Measurements from ENCODE around the gene MYO10.
A peak's percentile ranks its signal among the peaks of the same experiment; 100 is the strongest.
"Not testable (repeated sequence)": the region's sequence is repeated elsewhere in the genome, so short reads cannot be mapped to it uniquely, and the experiment has no call there.

Gene MYO10

GRCh38 chr5:16894236-16895057 lies 41.6 kb downstream of the MYO10 start:
- peak overlapping the region; percentile 71 for H3K27ac ChIP-seq
- peak; percentile 84 for DNase-seq (ENCODE audit: low read depth, low spot score)

- no peak for DNase-seq (ENCODE audit: low read depth, low spot score)
- peak overlapping the region; percentile 56 for H3K27ac ChIP-seq
Observed at GRCh38 chr5:16891033-16891432, 45.1 kb downstream of the MYO10 start.

DNA sequence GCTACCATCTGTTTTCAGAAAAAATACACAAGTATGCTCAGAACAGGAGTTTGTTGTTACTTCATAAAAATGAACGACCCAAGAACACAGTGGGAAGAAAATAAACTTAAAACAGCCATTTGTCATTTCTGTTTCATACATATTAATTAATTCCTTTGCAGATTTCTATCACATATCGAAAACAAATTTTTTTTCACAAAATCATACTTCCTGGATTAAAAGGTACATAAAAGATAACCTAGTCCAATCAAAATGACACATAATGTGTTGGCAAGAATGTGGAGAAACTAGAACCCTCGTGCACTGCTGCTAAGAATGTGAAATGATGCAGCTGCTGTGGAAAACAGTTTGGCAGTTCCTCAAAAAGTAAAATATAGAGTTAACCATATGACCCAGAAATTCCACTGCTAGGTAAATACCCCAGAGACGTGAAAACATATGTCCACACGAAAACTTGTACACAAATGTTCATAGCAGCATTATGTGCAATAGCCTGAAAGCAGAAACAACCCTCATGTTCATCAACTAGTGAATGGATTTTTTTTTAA lies 46.0 kb downstream of the MYO10 start:
- no peak for DNase-seq (ENCODE audit: low read depth, low spot score)
- peak overlapping the region; percentile 56 for H3K27ac ChIP-seq

DNA sequence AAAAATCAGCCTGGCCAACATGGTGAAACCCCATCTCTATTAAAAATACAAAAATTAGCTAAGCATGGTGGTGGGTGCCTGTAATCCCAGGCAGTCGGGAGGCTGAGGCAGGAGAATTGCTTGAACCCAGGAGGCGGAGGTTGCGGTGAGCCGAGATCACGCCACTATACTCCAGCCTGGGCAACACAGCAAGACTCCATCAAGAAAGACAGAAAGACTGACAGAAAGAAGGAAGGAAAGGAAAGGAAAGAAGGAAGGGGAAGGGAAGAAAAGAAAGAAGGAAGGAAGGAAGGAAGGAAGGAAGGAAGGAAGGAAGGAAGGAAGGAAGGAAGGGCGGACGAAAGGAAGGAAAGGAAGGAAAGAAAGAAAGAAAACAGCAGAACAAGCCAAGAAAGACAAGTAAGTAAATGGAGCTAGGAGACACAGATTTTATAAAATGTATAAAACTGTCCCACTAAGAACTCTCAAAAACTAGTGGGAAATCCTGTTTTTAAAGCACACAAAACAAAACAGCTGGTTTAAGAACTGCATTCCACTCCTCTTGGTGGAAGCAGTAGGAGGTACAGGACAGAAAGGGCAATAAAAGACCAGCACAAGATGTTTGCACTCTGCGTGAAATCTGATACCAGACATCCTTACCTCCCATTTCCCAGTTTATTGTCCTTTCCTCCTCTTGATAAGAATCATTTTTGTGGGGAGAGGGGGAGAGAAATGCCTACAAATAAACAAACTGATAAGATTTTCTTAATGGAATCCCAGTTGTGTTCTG lies 46.7 kb downstream of the MYO10 start:
- peak overlapping the region; percentile 56 for H3K27ac ChIP-seq
- DNase-seq (ENCODE audit: low read depth, low spot score), result no peak

- H3K27ac ChIP-seq, result peak overlapping the region; percentile 56
- DNase-seq (ENCODE audit: low read depth, low spot score), result no peak
Observed at GRCh38 chr5:16888694-16889124, 47.4 kb downstream of the MYO10 start.

- H3K27ac ChIP-seq, result no peak overlapping the region
Observed at GRCh38 chr5:16886793-16887345, 49.2 kb downstream of the MYO10 start.

DNA sequence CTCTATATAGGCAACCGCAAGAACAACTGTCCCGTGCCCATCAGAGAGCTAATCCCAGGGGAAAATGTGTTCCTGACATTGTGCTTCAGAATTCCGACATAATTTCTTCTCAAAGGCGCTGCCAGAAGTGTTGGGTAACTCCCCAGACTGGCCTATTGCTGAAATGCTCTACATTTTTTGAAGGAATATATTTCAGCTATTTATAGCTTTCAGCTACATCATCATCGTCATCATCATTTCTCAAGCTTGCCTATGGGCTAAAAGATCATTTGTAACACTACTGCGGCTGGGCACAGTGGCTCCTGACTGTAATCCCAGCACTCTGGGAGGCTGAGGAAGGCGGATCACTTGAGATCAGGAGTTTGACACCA lies 49.7 kb downstream of the MYO10 start:
- H3K27ac ChIP-seq, result no peak overlapping the region
- no peak for DNase-seq (ENCODE audit: low read depth, low spot score)

More at GRCh38 chr5:16886793-16887345, 49.2 kb downstream of the MYO10 start:
- no peak for DNase-seq (ENCODE audit: low read depth, low spot score)

GRCh38 chr5:16885635-16886365 lies 50.3 kb downstream of the MYO10 start:
- no peak overlapping the region for H3K27ac ChIP-seq
- DNase-seq (ENCODE audit: low read depth, low spot score), result no peak

- no peak for DNase-seq (ENCODE audit: low read depth, low spot score)
Observed at GRCh38 chr5:16884595-16884994, 51.5 kb downstream of the MYO10 start.

DNA sequence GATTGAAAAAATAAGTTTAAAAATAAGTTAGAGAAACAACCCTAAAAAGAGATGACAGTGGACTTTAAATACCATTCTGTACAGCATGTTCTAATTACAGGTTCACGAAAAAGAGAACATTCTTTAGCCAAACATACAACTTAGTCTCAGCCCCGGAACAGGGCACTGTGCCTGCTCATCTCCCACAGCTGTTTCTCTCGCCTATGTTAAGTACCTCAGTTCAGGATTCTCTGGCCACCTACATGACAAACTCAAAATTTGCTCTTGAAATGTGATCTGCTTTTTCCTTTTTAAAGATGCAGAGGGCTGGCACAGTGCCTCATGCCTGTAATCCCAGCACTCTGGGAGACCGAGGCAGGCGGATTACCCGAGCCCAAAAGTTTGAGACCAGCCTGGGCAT lies 52.3 kb downstream of the MYO10 start:
- H3K27ac ChIP-seq, result no peak overlapping the region
- DNase-seq (ENCODE audit: low read depth, low spot score), result no peak

More at GRCh38 chr5:16884595-16884994, 51.5 kb downstream of the MYO10 start:
- H3K27ac ChIP-seq, result peak overlapping the region; percentile 9

DNA sequence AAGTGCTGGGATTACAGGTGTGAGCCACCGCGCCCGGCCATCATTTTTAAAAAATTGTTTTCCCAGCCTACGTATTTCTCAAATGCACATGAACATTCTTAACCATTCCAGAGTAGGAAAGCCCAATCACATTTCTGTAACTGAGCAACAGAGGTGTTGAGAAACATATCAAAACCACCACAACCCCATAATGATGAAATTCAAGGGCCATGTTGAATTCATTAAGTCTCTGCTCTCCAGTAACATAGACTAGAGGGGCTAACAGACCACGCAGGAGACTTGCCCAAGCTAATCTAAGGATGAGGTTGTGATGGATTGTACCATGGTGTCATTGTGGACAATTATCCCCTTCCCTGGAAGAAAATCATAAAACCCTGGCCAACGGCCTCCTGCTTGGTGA lies 52.9 kb downstream of the MYO10 start:
- H3K27ac ChIP-seq, result no peak overlapping the region
- DNase-seq (ENCODE audit: low read depth, low spot score), result no peak

GRCh38 chr5:16881251-16881650 lies 54.8 kb downstream of the MYO10 start:
- no peak for DNase-seq (ENCODE audit: low read depth, low spot score)
- no peak overlapping the region for H3K27ac ChIP-seq

DNA sequence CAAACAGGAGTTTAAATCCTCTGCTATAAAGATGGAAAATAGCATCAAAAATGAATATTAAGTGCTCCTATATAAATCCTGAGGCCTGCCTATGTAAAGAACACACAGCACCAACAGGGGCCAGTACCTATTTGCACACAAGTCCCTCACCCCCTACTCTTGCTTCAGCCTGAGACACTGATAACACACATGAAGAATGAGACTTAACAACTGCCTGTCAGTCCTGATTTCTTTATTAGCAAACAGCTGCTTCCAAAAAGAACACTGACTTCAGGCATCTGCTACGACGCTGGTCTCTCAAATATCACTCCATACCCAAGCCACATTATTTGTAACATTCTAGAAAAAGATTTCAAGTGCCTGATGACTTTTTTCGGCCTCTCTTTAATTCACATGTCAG lies 55.5 kb downstream of the MYO10 start:
- DNase-seq (ENCODE audit: low read depth, low spot score), result no peak
- H3K27ac ChIP-seq, result no peak overlapping the region

DNA sequence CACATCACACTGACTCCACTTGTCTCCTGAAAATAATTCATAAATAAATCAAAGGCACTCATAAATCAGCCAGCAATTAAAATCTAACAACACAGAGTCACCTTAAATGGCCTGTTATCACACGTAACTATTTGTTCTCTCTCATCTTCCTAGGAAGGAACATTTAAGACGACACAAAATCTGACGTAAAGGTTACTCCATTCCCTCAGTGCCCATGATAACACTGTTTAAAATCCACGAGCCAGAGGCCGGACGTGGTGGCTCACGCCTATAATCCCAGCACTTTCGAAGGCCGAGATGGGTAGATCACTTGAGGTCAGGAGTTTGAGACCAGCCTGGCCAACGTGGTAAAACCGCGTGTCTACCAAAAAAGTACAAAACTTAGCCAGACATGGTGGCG lies 56.4 kb downstream of the MYO10 start:
- no peak for DNase-seq (ENCODE audit: low read depth, low spot score)
- no peak overlapping the region for H3K27ac ChIP-seq

- no peak for DNase-seq (ENCODE audit: low read depth, low spot score)
- no peak overlapping the region for H3K27ac ChIP-seq
Observed at GRCh38 chr5:16879191-16879590, 56.9 kb downstream of the MYO10 start.

DNA sequence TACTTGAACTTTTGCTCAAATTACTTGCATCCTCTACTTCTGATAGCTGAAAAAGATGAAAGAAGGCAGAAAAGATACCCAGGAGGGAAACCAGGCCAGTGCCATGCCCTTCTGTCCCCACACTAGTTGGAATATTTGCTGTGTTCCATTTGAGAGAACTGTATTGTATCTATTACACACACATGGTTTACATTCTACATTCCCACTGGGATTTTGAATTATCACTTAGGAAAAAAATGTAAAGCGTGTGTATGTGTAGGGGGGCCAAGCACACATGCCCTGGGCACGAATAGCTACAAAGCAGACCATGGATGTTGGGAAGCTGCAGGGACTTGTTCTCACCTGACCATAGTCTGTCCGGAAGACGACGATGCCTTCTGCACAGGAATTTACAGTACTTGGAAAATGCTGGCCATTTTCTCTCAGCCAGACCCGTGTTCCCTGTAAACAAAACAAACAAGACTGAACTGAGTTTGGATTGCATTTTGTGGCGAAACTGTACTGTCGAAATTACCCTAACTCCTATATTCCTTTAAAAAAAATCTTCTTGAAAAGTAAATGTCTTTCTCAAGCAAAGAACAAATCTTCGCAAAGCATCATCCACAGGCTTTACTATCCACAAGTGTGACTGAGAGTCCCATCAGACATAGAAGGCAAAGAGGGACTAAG lies 58.7 kb downstream of the MYO10 start:
- DNase-seq (ENCODE audit: low read depth, low spot score), result no peak
- no peak overlapping the region for H3K27ac ChIP-seq

- not testable (repeated sequence) for H3K27ac ChIP-seq; DNase-seq (ENCODE audit: low read depth, low spot score)
Observed at GRCh38 chr5:16874424-16874823, 61.7 kb downstream of the MYO10 start.

DNA sequence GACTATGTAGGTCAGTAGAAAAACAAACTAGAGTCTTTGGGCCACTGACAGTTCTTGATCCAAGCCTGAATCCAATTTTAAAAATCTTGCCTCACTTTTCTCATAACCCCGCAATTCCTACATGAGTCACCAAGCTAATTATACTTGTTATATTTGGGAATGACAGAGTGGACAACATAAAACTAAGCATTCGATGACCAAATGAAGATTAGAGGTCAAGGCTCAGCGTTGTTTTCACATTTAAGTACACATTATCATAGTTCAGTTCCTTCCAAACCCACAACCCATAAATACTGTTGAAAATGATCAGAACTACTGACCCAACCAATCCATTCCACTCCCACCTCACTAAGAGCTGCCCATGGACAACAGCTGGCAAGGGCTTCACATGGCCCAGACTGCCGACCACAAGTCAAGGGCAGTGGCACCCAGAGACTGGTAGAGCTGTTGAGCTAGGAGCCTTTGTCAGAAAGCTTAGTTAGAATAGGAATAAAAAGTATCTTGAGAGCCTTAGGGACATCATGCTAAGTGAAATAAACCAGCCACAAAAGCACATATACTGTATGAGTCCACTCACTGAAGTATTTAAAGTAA lies 64.2 kb downstream of the MYO10 start:
- no peak for DNase-seq (ENCODE audit: low read depth, low spot score)
- H3K27ac ChIP-seq, result no peak overlapping the region

DNA sequence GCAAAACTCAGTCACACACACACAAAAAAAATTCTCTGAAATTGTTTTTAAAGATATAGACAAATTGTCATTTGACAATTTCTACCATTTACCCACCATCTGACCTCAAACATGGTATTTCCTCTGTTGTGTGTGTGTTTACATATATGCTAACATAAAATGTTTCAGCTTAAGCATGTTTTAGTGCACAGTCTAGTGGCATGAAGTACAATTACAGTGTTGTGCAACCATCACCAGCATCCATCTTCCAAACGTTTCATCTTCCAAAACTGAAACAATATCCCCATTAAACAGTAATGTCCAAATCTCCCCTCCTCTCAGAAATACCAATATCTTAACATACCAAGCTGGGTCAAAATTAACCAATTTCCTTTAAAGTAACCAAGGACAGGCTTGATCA lies 65.2 kb downstream of the MYO10 start:
- no peak for DNase-seq (ENCODE audit: low read depth, low spot score)
- peak overlapping the region; percentile 7 for H3K27ac ChIP-seq
